Left lung (tissue), 10 donors: Measurements from ENCODE around the gene PRKRA. TPM values are rescaled to one million over a fixed set of nuclear protein-coding genes. Genes with fewer than 3 reads are reported as not detected.

ENCODE experiments used
- ATAC-seq: fragments of 200-7000 bp; cut with Tn5 transposase; one replicate; pipeline ENCODE4 v1.9.1; 2020; ENCODE audit warnings: moderate library complexity
- DNase-seq, 4 donors: peaks; one replicate each; pipeline ENCODE4 v3.0.0-alpha.2; 2013 to 2020
- H3K27ac ChIP-seq, 2 donors: fragments of 200-600 bp; sonication (generic) in 1 of 2; one replicate each; pipeline versions ENCODE4 v1.5.0 to v1.8.0; 2020 to 2021
- H3K27me3 ChIP-seq, 2 donors: fragments of 200-600 bp; sonication (generic) in 1 of 2; one replicate each; pipeline versions ENCODE4 v1.5.0 to v1.8.0; 2020 to 2021
- H3K36me3 ChIP-seq, 2 donors: fragments of 200-600 bp; sonication (generic) in 1 of 2; one replicate each; pipeline versions ENCODE4 v1.5.0 to v1.8.0; 2020 to 2021
- H3K4me1 ChIP-seq, 2 donors: fragments of 200-600 bp; one replicate each; pipeline ENCODE4 v1.8.0; 2021
- H3K4me3 ChIP-seq, 2 donors: fragments of 200-600 bp; sonication (generic) in 1 of 2; one replicate each; pipeline versions ENCODE4 v1.5.0 to v1.8.0; 2020 to 2021; ENCODE audit warnings: mild to moderate bottlenecking in 1 of 2
- H3K9me3 ChIP-seq, 2 donors: fragments of 200-600 bp; sonication (generic) in 1 of 2; one replicate each; pipeline versions ENCODE4 v1.5.0 to v1.8.0; 2020 to 2021
- CTCF ChIP-seq, 2 donors: fragments of 200-600 bp; sonication (generic) in 1 of 2; IDR thresholded peaks; one replicate each; pipeline versions ENCODE4 v1.5.0 to v1.8.0; 2021; ENCODE audit warnings: antibody characterized with exemption in 2 of 2
- intact Hi-C, 2 donors: fragments of 100-400 bp; cut with DNase I; formaldehyde crosslinking; loops; one replicate each; pipeline versions ENCODE4 v1.11.2 to v1.14.2; 2022
- polyA plus RNA-seq, 6 donors: library from polyadenylated mRNA; unstranded; fragments of 120-200 nt; gene quantifications; one replicate each; pipeline ENCODE4 v1.2.1, GENCODE V29; 2013; ENCODE audit not compliant: insufficient read length in 6 of 6
- total RNA-seq, 2 donors: library from RNA; stranded (reverse); fragmentation: NEBNext Ultra II Directional; extraction: Animal tissue kit (Norgen Biotek cat#: 25700); gene quantifications; one replicate each; pipeline ENCODE4 v1.2.1, GENCODE V29; 2021
- donor health status: DM: no; HTN: yes; CAD: no.
- donor health status: DM: no; HTN: no; CAD: no.

Gene PRKRA
- total and polyA plus RNA-seq, 8 donors: 45.2 to 83.5 (median 69.0) TPM

GRCh38 chr2:178404368-178404767 lies 46.6 kb downstream of the PRKRA start:
- no peaks in the 10 kb centered on the region for H3K27me3 ChIP-seq
- DNase-seq (peak in 3 of 4 donors; percentile 10 to 40 (median 33)), ATAC-seq (peak; percentile 41)
- no peaks in the 10 kb centered on the region for H3K9me3 ChIP-seq
- intact Hi-C loops: no loop called here
- H3K36me3 ChIP-seq: no peaks in the 10 kb centered on the region
- H3K4me1 ChIP-seq: no peaks in the 10 kb centered on the region
- H3K27ac ChIP-seq: peak overlapping the region; percentile 14 to 23
- TF ChIP-seq CTCF (IDR thresholded peaks at IDR 0.05): no peak
- H3K4me3 ChIP-seq: no peak overlapping the region

GRCh38 chr2:178403671-178404306 lies 47.2 kb downstream of the PRKRA start:
- no peak for TF ChIP-seq CTCF (IDR thresholded peaks at IDR 0.05)
- intact Hi-C loops: no loop called here
- DNase-seq (no peak), ATAC-seq (no peak)
- H3K27me3 ChIP-seq: no peaks in the 10 kb centered on the region
- no peaks in the 10 kb centered on the region for H3K36me3 ChIP-seq
- no peak overlapping the region for H3K4me3 ChIP-seq
- H3K4me1 ChIP-seq: no peaks in the 10 kb centered on the region
- peak overlapping the region; percentile 14 to 23 for H3K27ac ChIP-seq
- H3K9me3 ChIP-seq: no peaks in the 10 kb centered on the region

GRCh38 chr2:178401994-178402437 lies 49.0 kb downstream of the PRKRA start:
- no peaks in the 10 kb centered on the region for H3K9me3 ChIP-seq
- DNase-seq: peak in 1 of 4 donors; percentile 24
- intact Hi-C loops: no loop called here
- no peaks in the 10 kb centered on the region for H3K36me3 ChIP-seq
- no peaks in the 10 kb centered on the region for H3K27me3 ChIP-seq
- no peaks in the 10 kb centered on the region for H3K4me1 ChIP-seq
- no peak overlapping the region for H3K27ac ChIP-seq
- H3K4me3 ChIP-seq: no peak overlapping the region
- TF ChIP-seq CTCF (IDR thresholded peaks at IDR 0.05): no peak
- ATAC-seq: no peak

- DNase-seq (peak in 2 of 4 donors; percentile 32 to 55), ATAC-seq (peak; percentile 85)
- no peaks in the 10 kb centered on the region for H3K36me3 ChIP-seq
These were observed 53.9 kb downstream of the PRKRA start for GRCh38 chr2:178397002-178397605.

More at GRCh38 chr2:178397002-178397605, 53.9 kb downstream of the PRKRA start:
- Histone ChIP-seq H3K4me3 (no peak overlapping the region), H3K27ac (no peak overlapping the region), H3K27me3 (no peaks in the 10 kb centered on the region), H3K4me1 (no peaks in the 10 kb centered on the region), H3K9me3 (no peaks in the 10 kb centered on the region)
- intact Hi-C loops: no loop called here
- peak; percentile 36 to 57 for TF ChIP-seq CTCF (IDR thresholded peaks at IDR 0.05)
